Bone marrow (tissue), 2 donors: ENCODE data around the gene ESR1.
"Not testable (repeated sequence)": the region's sequence is repeated elsewhere in the genome, so short reads cannot be mapped to it uniquely, and the experiment has no call there.

Experiments
- DNase-seq, 2 donors: peaks; one replicate each; lab custom pipeline; 2025; lab: John Stamatoyannopoulos, UW

The ESR1 gene

GRCh38 chr6:151988199-151988598 is 180.7 kb downstream of the ESR1 start:
- DNase-seq, result not testable (repeated sequence)

GRCh38 chr6:151992091-151992490 is 184.6 kb downstream of the ESR1 start:
- no peak for DNase-seq

DNA sequence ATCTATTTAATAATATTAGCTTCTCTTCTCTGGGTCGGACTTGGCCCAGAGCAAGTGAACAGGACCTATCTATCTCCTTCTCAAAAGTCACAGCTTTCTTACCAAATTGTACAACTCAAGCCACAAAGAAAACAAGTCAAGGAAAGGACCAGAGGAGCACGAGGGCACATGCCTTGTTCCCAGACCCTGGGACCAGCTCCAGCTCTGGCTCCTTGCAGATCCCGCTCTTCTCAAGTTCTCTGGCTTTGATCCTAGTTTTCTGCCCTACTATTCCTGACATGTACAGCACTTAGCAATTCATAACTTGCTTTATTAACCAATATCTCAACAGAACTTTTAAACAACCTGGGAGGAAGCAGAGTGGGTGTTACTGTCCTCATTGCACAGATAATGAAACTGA is 185.9 kb downstream of the ESR1 start:
- DNase-seq, result no peak

GRCh38 chr6:151998784-151999183 is 191.3 kb downstream of the ESR1 start:
- no peak for DNase-seq

DNA sequence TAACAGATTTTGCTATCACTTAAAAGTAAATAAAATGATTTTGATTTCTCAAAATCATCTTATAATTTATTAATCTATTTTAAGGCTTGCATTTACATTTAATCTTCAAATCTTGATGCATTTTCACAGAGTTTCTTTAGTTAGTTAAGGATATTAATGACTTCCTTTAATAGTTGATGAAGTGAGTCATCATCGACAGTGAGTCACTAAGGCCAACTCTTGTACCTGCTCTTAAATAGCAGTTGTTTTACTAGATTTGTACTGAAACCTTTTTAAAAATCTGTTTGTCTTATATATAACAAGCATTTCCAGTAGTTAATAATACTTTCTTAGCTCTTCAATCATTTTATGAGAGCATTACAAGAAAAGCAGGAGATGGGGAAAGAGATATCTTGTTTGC is 191.7 kb downstream of the ESR1 start:
- DNase-seq, result no peak

- no peak for DNase-seq
These were observed 193.9 kb downstream of the ESR1 start for GRCh38 chr6:152001408-152001807.

- DNase-seq, result no peak
These were observed 194.8 kb downstream of the ESR1 start for GRCh38 chr6:152002306-152002705.

DNA sequence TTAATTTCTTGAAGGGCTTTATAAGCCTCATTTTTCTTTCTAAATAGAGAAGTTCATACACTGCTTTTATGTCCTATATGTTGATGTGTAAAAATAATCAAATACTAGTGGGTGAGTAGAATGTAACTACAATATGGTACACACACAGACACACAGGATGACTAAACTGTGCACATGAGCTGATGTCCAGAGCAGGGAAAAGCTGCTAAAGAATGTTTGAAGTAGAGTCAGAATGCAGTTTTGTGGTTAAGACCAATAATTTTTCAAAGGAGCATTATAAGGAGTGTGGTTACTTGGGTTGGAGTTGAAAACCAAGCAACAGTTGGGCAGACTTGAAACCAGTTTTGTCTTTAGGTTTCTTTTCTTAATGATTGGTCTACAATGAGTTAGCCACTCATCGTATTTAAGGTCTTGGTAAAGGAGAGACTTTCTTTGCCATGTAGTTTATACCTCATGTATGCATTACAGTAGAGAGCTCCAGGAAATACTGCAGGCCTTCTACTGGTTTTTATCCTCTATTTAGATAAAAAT is 196.6 kb downstream of the ESR1 start:
- DNase-seq, result no peak

DNA sequence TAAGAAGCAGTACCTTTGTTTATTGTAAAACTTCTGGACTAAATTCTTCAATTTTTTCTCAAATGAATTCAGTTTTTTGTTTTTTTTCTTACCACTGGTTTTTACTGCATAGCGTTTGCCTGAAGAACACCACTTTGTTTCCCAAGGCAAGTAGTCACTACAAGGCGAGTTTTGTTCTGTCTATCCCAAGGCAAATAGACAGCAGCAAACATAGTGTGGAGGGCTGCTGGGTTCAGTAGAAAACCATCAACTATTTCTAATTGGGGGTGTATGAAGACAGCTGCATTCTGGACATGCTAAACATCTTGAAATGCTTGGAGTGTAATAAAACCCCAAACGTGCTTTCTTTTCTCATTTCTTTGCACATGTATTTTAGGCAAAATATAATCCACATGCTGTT is 197.4 kb downstream of the ESR1 start:
- DNase-seq, result no peak

GRCh38 chr6:152008779-152009178 is 201.3 kb downstream of the ESR1 start:
- no peak for DNase-seq

- DNase-seq, result no peak
These were observed 204.7 kb downstream of the ESR1 start for GRCh38 chr6:152012227-152012626.

DNA sequence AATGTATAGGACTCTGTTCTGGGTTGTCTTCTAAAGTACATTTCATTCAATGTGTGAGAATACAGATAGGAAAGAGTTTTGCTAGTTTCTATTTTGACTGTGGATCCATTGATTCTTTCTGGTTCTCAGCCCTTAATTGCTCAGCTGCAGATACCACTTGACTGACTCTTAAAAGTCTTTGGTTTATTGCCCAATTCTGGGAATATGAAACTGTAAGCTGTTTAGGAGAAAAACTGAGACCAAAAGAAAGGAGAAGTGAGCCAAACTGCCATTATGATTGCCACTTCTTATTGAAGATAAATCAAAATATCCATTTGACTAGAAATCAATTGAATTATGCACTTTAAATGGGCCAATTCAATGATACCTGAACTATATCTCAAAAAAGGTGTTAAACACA is 211.4 kb downstream of the ESR1 start:
- DNase-seq, result no peak

- DNase-seq, result no peak
These were observed 214.8 kb downstream of the ESR1 start for GRCh38 chr6:152022303-152022702.

- DNase-seq, result no peak
These were observed 216.1 kb downstream of the ESR1 start for GRCh38 chr6:152023613-152024012.

DNA sequence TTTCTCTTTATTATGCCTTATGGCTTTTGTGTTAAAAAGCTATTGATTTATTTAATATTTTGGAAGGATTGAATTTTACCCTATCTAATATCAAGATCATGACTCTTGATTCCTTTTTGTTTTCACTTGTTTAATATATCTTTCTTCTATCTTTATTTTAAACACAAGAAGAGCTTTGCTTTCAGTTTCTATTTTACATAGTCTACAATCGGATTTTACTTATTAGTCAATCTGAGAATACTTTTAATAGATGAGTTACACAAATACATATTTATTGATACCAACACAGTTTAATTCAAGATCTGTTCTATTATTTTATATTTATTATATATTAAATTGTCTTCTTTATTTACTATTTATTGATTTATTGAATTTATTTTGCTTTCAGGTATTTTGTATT is 218.8 kb downstream of the ESR1 start:
- no peak for DNase-seq

DNA sequence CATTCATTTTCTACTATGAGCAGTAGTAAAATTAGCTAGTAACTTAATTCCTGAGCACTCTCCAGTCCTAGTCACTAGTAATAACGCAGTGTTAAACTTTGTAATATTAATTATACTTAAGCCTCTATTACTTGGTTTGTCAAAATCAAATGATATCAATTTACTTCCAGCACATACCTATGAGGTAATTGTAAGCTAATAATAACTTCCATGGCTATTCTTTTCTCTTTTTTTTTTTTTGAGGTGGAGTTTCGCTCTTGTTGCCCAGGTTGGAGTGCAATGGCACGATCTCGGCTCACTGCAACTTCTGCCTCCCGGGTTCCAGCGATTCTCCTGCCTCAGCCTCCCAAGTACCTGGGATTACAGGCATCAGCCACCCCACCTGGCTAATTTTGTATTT is 219.3 kb downstream of the ESR1 start:
- not testable (repeated sequence) for DNase-seq

DNA sequence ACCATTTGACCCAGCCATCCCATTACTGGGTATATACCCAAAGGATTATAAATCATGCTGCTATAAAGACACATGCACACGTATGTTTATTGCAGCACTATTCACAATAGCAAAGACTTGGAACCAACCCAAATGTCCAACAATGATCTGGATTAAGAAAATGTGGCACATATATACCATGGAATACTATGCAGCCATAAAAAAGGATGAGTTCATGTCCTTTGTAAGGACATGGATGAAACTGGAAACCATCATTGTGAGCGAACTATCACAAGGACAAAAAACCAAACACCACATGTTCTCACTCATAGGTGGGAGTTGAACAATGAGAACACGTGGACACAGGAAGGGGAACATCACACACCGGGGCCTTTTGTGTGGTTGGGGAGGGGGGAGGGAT is 226.3 kb downstream of the ESR1 start:
- DNase-seq, result not testable (repeated sequence)

DNA sequence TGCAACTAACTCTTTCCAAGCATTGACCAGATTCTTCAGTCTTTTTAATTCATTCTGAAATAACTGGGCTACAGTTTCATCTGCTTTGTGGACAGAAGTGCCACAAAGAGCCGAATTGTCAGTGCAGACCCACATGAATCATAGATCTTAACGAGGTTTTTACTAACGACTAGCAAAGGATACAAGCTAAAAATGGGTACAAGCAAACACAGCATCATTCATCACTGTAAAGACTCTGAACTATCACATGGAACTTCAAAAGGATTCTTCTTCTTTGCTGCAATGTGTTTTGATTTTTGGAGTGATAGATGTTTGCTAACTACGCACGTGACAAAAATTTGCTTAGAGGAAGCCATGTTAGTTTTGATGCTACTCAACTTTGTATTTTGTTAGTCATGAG is 227.1 kb downstream of the ESR1 start:
- no peak for DNase-seq

- no peak for DNase-seq
These were observed 238.6 kb downstream of the ESR1 start for GRCh38 chr6:152046118-152046517.

DNA sequence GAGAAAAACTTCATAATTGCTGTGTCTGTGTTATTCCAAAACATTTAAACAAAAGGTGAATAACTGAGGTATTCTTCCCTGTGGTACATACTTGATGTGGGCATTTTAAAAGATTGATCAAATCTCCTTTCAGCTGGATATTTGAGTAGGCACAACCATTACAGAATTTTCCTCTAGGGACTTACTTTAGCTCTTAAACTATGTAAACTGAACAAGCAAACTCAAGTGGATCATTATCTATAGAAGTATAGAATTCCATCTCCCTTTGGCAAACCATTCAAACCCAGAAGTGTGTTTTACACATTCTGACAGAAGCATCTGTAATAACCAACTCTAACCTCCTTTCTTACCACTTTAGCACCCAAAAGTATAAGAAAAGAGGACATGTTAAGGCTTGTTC is 241.4 kb downstream of the ESR1 start:
- no peak for DNase-seq

DNA sequence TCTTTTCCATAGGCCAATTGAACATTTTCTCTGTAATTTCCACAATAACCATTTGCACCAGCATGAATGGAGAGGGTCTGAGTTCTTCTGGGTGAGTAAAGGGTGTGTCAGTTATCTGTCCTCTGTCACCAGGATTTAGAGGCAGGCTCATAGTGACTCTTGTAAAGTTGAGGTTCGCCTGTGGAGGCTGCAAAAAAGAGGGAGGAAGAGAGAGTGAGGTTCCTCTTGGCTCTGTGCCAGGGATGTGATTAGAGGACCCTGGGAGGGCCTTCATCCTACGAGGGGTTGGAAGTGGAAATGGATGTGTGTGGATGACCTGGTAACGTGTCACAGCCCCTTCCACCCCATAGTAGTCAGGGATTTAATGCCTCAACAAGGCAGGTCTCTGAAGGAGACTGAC is 242.0 kb downstream of the ESR1 start:
- no peak for DNase-seq

GRCh38 chr6:152050451-152051195 is 243.1 kb downstream of the ESR1 start:
- no peak for DNase-seq

- DNase-seq, result no peak
These were observed 244.6 kb downstream of the ESR1 start for GRCh38 chr6:152052061-152052460.

DNA sequence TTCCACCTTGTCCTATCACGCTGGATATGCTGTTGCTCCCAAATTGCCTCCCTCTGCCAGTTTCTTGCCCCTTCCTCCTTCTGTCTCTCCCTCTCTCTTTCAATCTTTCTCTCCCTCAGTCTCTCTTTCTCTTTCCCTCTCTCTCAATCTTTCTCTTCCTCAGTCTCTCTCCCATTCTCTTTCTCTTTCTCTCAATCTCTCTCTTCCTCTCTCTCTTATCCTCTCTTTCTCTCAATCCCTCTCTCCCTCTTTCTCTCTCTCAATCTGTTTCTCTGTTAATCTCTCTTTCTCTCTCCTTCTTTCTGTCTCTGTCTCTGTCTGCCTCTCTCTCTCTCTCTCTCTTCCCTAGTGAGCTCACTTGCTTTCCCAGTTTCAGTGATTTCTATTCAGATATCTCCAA is 245.8 kb downstream of the ESR1 start:
- DNase-seq, result no peak
